DMS 273 treated with DMSO at 0.1 percent for 48 hours (cell line): ENCODE results near the gene CDK14.
"Not testable (repeated sequence)": the region's sequence is repeated elsewhere in the genome, so short reads cannot be mapped to it uniquely, and the experiment has no call there.

Experiments used
- DNase-seq: peaks from one replicate; lab custom pipeline; 2025; lab: John Stamatoyannopoulos, UW

The CDK14 gene

GRCh38 chr7:91157579-91158320 lies 561.6 kb downstream of the CDK14 start:
- DNase-seq, result no peak

- DNase-seq, result no peak
These were observed 566.3 kb downstream of the CDK14 start for GRCh38 chr7:91162436-91162835.

DNA sequence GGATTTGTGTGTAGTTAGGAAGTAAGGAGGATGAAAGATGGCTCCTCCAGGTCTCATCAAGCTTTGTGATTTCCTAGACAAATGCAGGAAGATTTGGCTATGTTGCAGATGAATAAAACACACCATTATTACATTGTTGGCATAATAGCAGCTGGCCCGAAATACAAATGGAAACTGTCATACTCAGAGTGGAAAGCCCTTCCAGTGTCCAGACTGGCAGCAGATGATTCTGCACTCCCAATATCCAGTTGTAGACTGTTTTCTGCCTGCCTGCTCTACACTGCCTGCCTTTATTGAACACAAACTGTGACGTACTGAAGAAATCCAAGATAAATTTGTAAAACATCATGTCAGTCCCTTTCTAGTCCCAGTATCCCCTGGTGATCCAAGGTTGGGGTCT lies 568.4 kb downstream of the CDK14 start:
- DNase-seq, result no peak

- DNase-seq, result no peak
These were observed 569.1 kb downstream of the CDK14 start for GRCh38 chr7:91165006-91165845.

GRCh38 chr7:91165846-91166230 lies 569.7 kb downstream of the CDK14 start:
- no peak for DNase-seq

DNA sequence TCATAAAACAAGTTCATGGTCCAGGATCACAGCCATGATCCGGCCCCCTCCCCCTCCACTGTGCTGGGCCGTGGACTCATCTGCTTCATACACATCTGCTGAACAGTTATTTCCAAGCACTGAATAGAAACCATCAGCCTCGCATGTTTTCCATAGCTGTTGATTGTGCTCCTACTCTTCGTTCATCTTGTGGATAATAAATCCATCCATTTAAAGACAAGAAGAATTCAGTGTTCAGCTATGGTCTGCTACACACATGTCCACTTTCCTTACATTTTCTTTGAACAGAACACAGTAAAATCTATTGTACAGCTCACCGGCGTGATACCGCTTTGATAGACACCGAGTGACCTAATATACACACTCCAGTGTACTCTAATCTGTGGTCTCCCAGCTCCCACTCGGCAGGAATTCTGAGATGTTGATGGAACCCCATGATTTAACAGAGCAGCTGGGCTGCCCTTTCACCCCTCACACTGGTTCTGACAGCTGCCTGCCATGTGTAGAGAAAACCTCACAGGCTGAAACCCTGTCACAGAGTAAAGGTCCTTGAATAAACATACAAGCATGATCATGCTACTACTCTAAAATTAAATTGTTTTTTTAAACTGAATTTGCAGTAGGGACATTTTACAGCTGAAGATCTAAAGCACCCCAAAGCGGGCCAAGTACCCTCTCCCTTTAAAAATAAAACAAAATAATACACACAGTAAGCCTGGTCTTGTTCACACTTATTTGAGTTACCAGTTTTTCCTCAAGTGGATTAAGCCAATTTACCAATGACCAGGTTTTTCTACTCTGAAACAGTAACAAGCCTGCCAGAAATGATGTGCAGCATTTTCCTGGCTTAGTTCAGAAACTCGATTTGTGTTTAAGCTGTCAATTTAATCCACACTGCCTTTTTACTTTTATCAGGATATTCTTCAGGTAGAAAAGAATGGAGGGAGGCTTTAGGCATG lies 573.0 kb downstream of the CDK14 start:
- DNase-seq, result no peak

DNA sequence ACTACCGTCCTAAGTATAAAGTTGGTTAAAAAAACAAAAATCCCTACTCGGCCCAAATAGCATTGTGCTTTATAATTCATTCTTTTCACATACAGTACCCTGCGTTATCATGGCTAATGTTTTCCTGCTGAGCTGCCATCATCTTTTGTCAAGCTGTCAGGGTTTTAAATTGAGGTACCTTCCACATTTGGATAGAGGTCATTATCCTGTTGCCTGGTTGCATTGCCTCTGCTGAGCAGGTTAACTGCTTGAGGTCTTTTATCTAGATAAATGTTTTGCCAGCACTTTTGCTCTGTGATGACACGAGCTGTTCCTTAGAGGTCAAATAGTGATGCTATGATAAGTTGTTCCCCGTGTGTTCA lies 573.7 kb downstream of the CDK14 start:
- DNase-seq, result no peak

DNA sequence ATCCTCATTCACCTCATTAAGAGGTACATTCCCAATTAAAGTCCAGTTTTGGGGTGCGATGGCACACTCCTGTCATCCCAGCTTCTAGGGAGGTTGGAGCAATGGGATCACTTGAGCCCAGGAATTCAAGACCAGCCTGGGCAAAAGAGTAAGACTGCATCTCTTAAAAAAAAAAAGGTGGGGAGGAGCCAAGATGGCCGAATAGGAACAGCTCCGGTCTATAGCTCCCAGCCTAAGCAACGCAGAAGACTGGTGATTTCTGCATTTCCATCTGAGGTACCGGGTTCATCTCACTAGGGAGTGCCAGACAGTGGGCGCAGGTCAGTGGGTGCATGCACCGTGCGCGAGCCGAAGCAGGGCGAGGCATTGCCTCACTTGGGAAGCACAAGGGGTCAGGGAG lies 577.1 kb downstream of the CDK14 start:
- not testable (repeated sequence) for DNase-seq

DNA sequence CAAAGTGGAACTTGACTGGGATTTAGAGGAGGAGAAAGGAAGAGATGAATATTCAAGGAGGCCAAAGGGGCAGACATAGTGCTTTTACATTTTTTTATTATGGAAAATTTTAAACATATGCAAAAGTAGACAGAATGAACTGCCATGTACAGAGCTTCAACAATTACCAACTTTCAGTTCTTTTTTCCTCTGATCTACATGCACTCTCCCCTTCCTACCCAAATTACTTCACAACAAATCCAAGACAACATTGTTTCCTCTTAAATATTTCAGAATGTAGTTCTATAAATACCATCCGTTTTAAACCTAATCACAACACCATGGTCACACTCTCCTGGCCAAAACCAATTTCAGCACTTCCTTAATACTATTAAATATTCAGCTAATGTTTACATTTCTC lies 584.6 kb downstream of the CDK14 start:
- DNase-seq, result no peak

GRCh38 chr7:91181949-91182348 lies 585.8 kb downstream of the CDK14 start:
- no peak for DNase-seq

DNA sequence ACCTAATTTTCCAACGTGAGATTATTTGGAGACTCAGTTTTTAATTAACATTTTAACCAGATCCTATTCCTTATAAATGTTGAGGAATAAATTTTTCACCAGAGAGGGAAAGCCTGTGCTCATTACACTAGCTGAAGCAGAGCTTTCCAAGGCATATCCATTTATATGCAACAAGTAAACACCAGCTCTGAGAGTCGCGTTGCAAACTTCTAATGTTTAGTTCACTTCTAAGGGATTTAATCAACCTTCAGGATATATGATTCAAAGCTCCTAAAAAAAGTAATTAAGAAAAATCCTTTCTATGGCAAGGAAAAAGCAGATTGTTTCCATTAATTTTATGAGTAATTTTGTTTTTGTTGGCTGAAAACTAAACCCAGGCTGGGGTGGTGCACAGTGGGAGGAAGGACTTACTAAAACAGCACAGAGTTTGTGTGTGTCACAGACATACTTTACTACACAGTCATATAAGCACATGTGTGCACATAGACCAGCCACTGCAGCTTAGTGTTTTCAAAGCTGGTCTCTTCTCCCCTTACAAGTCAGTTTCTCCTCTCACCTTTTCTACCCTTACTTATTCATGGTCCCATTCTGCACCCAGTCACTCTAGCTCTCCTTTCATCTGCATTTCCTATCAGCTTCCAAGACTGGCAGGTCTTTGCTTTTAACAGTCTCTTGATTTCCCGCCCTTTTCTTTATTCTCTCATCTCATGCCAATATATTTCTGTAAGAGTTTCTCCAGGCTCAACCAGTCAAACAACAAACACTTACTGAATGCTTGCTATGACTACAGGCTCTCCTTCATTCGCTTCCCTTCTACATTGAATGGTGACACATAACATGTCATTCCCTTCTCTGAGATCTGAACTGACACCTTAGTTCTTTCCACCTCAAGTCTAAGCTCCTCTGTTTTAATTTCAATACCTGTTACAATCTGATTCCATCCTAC lies 587.0 kb downstream of the CDK14 start:
- no peak for DNase-seq

- no peak for DNase-seq
These were observed 589.6 kb downstream of the CDK14 start for GRCh38 chr7:91185771-91186170.

DNA sequence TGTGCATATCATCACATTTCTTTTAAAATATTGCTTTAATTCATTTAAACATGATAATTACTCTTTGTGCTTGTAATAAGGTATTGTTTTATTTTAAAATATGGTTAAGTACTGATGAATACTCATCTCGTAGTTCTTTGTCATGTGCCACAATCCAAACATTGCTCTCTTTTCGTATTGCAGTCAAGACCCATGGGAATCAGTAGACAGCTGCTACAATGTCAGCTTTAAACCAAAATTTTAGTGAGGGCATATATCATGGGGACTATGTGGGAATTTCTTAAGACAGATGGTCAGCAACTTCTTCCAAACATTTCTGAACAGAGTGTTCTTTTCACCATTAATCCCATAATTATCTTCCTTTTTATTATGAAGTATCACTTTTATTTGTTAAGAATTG lies 590.9 kb downstream of the CDK14 start:
- no peak for DNase-seq

DNA sequence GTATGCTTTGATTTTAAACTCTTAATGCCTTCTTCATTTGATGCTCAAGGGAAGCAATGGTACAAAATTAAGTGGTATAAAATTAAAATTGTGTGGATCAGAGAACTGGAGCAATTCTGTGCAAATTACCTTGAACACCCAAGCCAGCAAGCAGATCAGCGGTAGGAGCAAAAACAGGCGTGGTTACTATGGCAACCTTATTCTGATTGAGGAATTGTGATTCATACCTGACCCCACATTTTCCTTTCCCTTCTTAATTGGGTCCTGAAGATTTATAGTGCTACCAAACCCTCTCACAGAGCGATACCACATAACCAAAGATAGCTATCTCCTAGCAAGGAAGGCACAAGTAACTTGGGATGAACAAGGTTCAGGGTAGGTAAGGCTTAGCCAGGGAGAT lies 595.6 kb downstream of the CDK14 start:
- DNase-seq, result no peak

DNA sequence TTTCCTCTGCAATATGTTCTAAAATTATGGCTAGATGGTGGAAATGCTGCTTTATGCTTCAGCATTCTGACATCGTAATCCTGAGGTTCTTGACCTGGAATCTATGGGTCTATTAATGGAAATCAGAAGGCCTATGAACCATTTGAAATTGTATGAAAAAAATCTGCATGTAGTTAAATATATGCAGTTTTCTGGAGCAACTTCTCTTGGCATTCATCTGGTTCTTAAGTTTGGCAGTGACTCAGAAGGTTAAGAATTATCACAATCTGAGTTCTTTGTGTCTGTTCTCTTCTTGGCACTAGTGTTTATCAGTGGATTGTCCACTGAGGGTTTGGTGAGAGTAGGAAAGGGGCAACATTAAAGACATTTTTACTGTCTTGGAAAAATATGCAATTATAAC lies 597.0 kb downstream of the CDK14 start:
- DNase-seq, result no peak

DNA sequence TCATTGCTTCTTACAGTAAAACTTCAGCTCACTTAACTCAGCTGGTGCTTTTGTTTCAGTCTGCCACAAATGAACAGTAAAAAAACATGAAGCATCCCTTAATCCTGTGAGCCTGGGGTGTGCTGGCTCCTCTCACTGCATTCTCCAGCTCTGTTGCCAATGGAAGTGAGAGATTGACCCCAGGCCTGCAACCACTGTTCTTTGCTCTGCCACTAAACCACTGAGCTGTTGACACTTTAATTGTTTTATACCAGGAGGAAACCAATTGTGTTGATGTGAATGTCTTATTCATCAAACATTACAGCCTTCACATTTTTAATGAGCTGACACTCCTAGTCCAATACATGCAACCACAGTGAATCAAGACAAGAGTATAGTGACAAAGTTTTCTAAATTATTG lies 598.7 kb downstream of the CDK14 start:
- no peak for DNase-seq

DNA sequence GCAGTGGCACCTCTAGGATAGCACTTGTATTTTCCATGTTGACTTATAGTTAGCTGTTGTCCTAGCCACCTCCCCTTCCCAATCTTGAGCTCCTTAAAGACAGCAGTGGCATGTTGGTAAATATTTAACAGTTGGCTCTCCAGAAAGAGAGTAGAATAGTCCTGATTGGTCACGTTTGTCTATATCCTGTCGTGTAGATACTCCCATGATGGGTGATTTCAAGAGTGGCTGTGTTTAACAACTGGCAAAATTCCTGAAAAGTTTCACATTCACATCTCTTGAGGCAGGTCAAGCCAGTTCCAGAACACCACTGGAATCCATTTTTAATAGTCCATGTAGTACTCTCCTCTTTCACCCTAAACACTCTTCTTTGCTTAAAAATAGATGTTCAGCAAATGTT lies 599.9 kb downstream of the CDK14 start:
- no peak for DNase-seq

DNA sequence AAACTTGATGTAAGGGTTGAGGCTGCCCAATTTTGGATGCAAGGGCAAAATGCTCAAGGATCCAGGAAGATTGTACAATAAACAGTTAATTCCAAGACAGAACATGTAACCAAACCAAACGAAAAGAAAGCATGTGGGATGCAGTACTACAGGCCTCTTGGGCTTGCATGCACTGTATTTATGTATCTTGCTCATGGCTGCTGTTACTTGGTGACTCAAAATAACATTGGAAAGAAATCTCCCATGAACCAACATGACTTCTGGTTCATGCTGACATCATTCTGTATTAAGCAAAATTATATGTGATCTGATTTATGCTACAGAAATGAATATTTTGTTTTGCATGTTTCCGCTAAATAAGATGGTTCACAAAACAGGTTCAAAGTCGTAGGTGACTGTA lies 602.2 kb downstream of the CDK14 start:
- no peak for DNase-seq

DNA sequence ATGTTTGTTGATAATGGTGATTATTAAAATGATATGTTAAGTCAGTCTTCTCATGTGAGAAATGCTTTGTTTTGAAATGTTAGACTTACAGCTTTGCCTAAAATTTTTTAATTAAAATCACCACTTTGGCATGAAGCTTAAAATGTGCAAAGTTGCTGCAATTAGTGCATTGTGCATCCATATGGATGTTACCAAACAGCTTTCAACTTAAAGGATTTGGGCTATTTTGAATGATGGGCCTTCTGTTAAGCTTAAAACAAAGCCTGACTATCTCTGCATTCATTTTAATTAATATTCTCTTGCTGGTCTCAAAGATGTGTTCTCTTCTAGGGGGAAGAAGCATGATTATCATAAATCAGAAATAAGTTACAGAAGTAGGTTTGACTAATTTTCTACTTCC lies 603.5 kb downstream of the CDK14 start:
- DNase-seq, result no peak

DNA sequence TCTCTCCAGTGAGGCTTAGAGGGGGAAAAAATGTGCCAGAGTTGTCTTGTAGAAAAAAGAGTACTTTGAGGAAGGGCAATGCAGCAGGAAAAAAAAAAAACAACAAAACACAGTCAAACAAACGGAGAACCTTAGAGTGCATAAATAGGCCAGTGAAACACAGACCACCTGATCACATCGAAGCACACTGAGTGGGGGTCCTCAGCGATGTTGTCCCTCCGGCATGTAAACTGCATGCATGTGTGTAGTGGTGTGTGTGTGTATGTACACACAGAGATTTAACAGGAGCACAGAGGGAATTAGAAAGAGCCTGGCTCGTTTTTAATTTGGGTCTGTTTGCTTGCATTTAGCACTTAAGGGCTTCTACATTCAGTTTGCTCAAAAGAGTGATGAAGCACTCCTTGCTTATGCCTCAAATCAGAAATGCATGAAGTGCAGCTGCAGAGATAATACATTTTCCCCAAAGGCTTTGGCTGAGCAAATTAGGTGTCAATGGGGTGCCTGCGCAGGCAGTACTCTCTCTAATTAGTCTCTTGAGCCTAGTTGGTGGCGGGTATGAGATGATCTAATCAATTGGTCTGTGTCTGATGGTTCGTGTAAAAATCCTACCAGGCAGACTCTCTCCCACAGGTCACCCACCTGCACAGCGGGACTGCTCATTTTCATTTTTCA lies 605.5 kb downstream of the CDK14 start:
- no peak for DNase-seq
